HepG2 (cell line): ENCODE results near the gene PLA2G4B. TPM values are rescaled to one million over a fixed set of nuclear protein-coding genes. Genes with fewer than 3 reads are reported as not detected.

ENCODE experiments used
- ATAC-seq: fragments of 200-7000 bp; cut with Tn5 transposase; 3 replicates; pipeline ENCODE4 v1.9.1; 2020; ENCODE audit warnings: mild to moderate bottlenecking, moderate library complexity
- BruUV-seq: library from RNA; stranded (reverse); fragments of 400-500 nt; replicated peaks from 2 replicates; lab custom pipeline; 2021; lab: Mats Ljungman, UMichigan
- CTCF ChIA-PET: fragments of 300-600 bp; formaldehyde crosslinking; extraction: SDS; loops from one replicate; lab custom pipeline; 2021; ENCODE audit warnings: low total read pairs, inconsistent platforms, low intra/inter-chr PET ratio; lab: Yijun Ruan, JAX
- POLR2A ChIA-PET: fragments of 350-600 bp; sonication (Branson Sonifier 250); formaldehyde crosslinking; loops from one replicate; lab custom pipeline; 2020; ENCODE audit warnings: antibody characterized with exemption, inconsistent platforms; lab: Yijun Ruan, JAX
- DNase-seq: peaks from one replicate; pipeline ENCODE4 v3.0.0-alpha.2; 2015; ENCODE audit warnings: low spot score
- FAIRE-seq: peaks from 3 replicates; lab custom pipeline; 2011; peaks lifted over from hg19 to GRCh38; lab: Jason Lieb, UNC
- H2AFZ ChIP-seq: one replicate; pipeline ENCODE4 v1.6.1; 2011; ENCODE audit warnings: low read length, inconsistent platforms
- H3K27ac ChIP-seq: fragments of 300-600 bp; 3 replicates; pipeline ENCODE4 v1.8.0; 2011; ENCODE audit warnings: mixed run types, mild to moderate bottlenecking, mixed read lengths, low read length, inconsistent platforms; ENCODE audit not compliant: insufficient read depth; ENCODE audit errors: extremely low read length
- H3K27me3 ChIP-seq, 2 experiments: fragments of 200-600 bp in 1 of 2; 2 replicates in 1 of 2; 3 replicates in 1 of 2; pipeline versions ENCODE4 v1.6.0 to v1.8.0; 2011; ENCODE audit warnings: low read length in 2 of 2, mild to moderate bottlenecking in 2 of 2, moderate library complexity in 2 of 2, inconsistent platforms in 1 of 2; ENCODE audit not compliant: insufficient read depth in 2 of 2, control insufficient read depth in 1 of 2
- H3K36me3 ChIP-seq, 2 experiments: fragments of 200-600 bp in 1 of 2; replicated peaks in 1 of 2; 2 replicates in 1 of 2; 3 replicates in 1 of 2; pipeline versions ENCODE4 v1.5.1 to v1.8.0; 2011; ENCODE audit warnings: low read length in 2 of 2, inconsistent platforms in 1 of 2; ENCODE audit not compliant: insufficient read depth in 2 of 2, control insufficient read depth in 1 of 2
- H3K4me1 ChIP-seq: 2 replicates; pipeline ENCODE4 v1.5.1; 2012; ENCODE audit warnings: low read length, inconsistent platforms; ENCODE audit not compliant: insufficient read depth
- H3K4me2 ChIP-seq: 2 replicates; pipeline ENCODE4 v1.6.0; 2011; ENCODE audit warnings: low read depth, low read length, inconsistent platforms
- H3K4me3 ChIP-seq, 3 experiments: fragments of 200-600 bp in 1 of 3; sonication (generic), shearing (Covaris generic) in 1 of 3; replicated peaks in 1 of 3; 2 replicates each; pipeline ENCODE4 v1.5.1; 2011 to 2016; ENCODE audit warnings: low read length in 3 of 3, inconsistent platforms in 2 of 3, low read depth in 2 of 3, mild to moderate bottlenecking in 2 of 3, control low read depth in 1 of 3, mixed read lengths in 1 of 3; ENCODE audit not compliant: insufficient read depth in 1 of 3
- H3K79me2 ChIP-seq: one replicate; pipeline ENCODE4 v1.6.1; 2011; ENCODE audit warnings: low read length, inconsistent platforms; ENCODE audit not compliant: insufficient read depth
- H3K9ac ChIP-seq: 2 replicates; pipeline ENCODE4 v1.6.0; 2011; ENCODE audit warnings: mild to moderate bottlenecking, low read depth, low read length, inconsistent platforms; ENCODE audit not compliant: insufficient read depth
- H3K9me3 ChIP-seq: 2 replicates; pipeline ENCODE4 v1.5.1; 2012; ENCODE audit warnings: mild to moderate bottlenecking, low read length
- H4K20me1 ChIP-seq: 2 replicates; pipeline ENCODE4 v1.6.0; 2011; ENCODE audit warnings: inconsistent platforms, mild to moderate bottlenecking, low read length, moderate library complexity; ENCODE audit not compliant: insufficient read depth
- ATAD3A ChIP-seq: sonication (generic); formaldehyde crosslinking; IDR thresholded peaks from 2 replicates; pipeline ENCODE4 v1.4.0; 2020; ENCODE audit warnings: missing genetic modification reagents
- EHMT2 ChIP-seq: fragments of 200-600 bp; sonication (generic); IDR thresholded peaks from 2 replicates; pipeline ENCODE4 v1.7.0; 2017; ENCODE audit warnings: antibody characterized with exemption, low read depth, low read length, borderline replicate concordance
- HES4 ChIP-seq: sonication (generic); formaldehyde crosslinking; IDR thresholded peaks from 2 replicates; pipeline ENCODE4 v1.9.0; 2021; ENCODE audit warnings: mild to moderate bottlenecking, missing genetic modification reagents, borderline replicate concordance
- KDM3A ChIP-seq: IDR thresholded peaks from 2 replicates; pipeline ENCODE4 v1.6.1; 2018; ENCODE audit warnings: low read depth, missing compliant biosample characterization
- PHF8 ChIP-seq: sonication (generic); formaldehyde crosslinking; IDR thresholded peaks from 2 replicates; pipeline ENCODE4 v1.5.0; 2020; ENCODE audit warnings: missing genetic modification reagents
- RBM22 ChIP-seq: fragments of 200-400 bp; formaldehyde crosslinking; optimal IDR thresholded peaks from 2 replicates; pipeline ENCODE3; 2017; ENCODE audit warnings: mild to moderate bottlenecking, low read length, moderate library complexity
- SNAPC2 ChIP-seq: sonication (generic); formaldehyde crosslinking; IDR thresholded peaks from 2 replicates; pipeline ENCODE4 v1.8.1; 2022; ENCODE audit warnings: mild to moderate bottlenecking, missing genetic modification reagents
- SP1 ChIP-seq, 2 experiments: fragments of 450-650 bp in 1 of 2; sonication (generic) in 1 of 2; formaldehyde crosslinking in 1 of 2; IDR thresholded peaks; 2 replicates each; pipeline versions ENCODE4 v1.4.0 to v1.6.1; 2016 to 2020; ENCODE audit warnings: missing genetic modification reagents in 1 of 2
- STAG1 ChIP-seq: sonication (generic); formaldehyde crosslinking; IDR thresholded peaks from 2 replicates; pipeline ENCODE4 v1.4.0; 2020; ENCODE audit warnings: missing genetic modification reagents
- ZNF124 ChIP-seq: sonication (generic); formaldehyde crosslinking; IDR thresholded peaks from 2 replicates; pipeline ENCODE4 v1.4.0; 2020; ENCODE audit warnings: missing genetic modification reagents
- ZNF136 ChIP-seq: sonication (generic); formaldehyde crosslinking; IDR thresholded peaks from 2 replicates; pipeline ENCODE4 v1.8.1; 2022; ENCODE audit warnings: low read depth, mild to moderate bottlenecking, moderate library complexity, missing genetic modification reagents
- WGBS: methylation state at CpG from one replicate; pipeline ENCODE4 v1.1.6; 2017; ENCODE audit warnings: low lambda C conversion rate; 5-methylcytosine and 5-hydroxymethylcytosine counted together
- in situ Hi-C: cut with HindIII; loops from 2 replicates; pipeline ENCODE4 v1.10.0; 2017; ENCODE audit warnings: low pct_unique_long_range_greater_than_20kb; ENCODE audit not compliant: extremely low pct_ligation_motif_present
- intact Hi-C: fragments of 100-400 bp; cut with micrococcal nuclease; formaldehyde crosslinking; loops from one replicate; pipeline ENCODE4 v1.10.0; 2022; ENCODE audit not compliant: unreplicated experiment
- polyA plus RNA-seq, 8 experiments: library from polyadenylated mRNA; depleted of rRNA in 3 of 8; stranded (reverse) in 7 of 8; unstranded in 1 of 8; fragments of >200 nt; fragmentation: Illumina TruSeq in 4 of 8; extraction: Trizol in 4 of 8; gene quantifications; 2 replicates each; pipeline versions ENCODE4 v1.2.1 to v1.2.3, GENCODE V29; 2011 to 2016; ENCODE audit warnings: low read depth in 4 of 8, missing spikeins in 1 of 8, mixed read lengths in 1 of 8; ENCODE audit not compliant: insufficient read depth in 1 of 8
- total RNA-seq, 5 experiments: library from RNA; depleted of rRNA; stranded (reverse); fragments of >200 nt; fragmentation: Illumina TruSeq; extraction: Trizol; gene quantifications; 2 replicates each; pipeline ENCODE4 v1.2.3, GENCODE V29; 2016; ENCODE audit warnings: low read depth in 1 of 5
- TF ChIP-seq, protein P1 (sequence below): sonication (generic); formaldehyde crosslinking; IDR thresholded peaks from 2 replicates; pipeline ENCODE4 v1.4.0; 2020; ENCODE audit warnings: missing genetic modification reagents
- TF ChIP-seq, protein P2 (sequence below): sonication (generic); formaldehyde crosslinking; IDR thresholded peaks from 2 replicates; pipeline ENCODE4 v1.4.0; 2020; ENCODE audit warnings: missing genetic modification reagents
- TF ChIP-seq, protein P3 (sequence below): sonication (generic); formaldehyde crosslinking; IDR thresholded peaks from 2 replicates; pipeline ENCODE4 v1.4.0; 2020; ENCODE audit warnings: missing genetic modification reagents
- TF ChIP-seq, protein P4 (sequence below): sonication (generic); formaldehyde crosslinking; conservative IDR thresholded peaks from 2 replicates; pipeline ENCODE4 v1.5.0; 2020; ENCODE audit warnings: missing genetic modification reagents
- TF ChIP-seq, protein P5 (sequence below): sonication (generic); formaldehyde crosslinking; IDR thresholded peaks from 2 replicates; pipeline ENCODE4 v1.9.0; 2022; ENCODE audit warnings: low read depth, missing genetic modification reagents

Gene PLA2G4B
- total and polyA plus RNA-seq, 2 of the 13 experiments (the other 11 are each of a cell fraction or from before 2014, with no cell fraction given), result 5.1 to 8.0 TPM

DNA sequence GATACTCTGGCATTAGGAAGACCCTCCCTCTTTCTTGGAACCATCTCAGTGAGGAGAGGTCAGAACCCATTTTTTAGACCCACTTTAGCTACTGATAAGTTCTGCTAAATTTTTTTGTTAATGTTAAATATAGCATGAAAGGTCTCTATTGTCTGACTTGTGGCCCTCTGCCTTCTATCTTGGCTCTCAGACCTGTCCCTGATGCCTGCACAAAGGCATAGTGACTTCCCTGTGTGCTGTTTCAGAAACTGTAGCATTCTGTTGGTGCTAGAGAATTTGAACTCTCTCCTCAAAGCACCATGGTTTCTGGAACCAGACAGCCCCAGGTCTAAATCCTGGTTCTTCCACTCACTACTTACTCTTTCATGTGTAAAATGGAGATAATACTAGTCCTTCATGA is 49.0 kb upstream of the PLA2G4B start:
- Histone ChIP-seq H3K4me1 (peaks cover 31% of the 10 kb centered on the region), H4K20me1 (no peaks in the 10 kb centered on the region), H3K9ac (no peak overlapping the region), H3K27me3 (no peaks in the 10 kb centered on the region), H3K27ac (no peak overlapping the region), H3K36me3 (no peaks in the 10 kb centered on the region)
- BruUV-seq, result no TSS peak
- FAIRE-seq (no peak), DNase-seq (no peak), ATAC-seq (no peak)
- in situ Hi-C loops, result no loop called here
- TF ChIP-seq, protein P1, sequence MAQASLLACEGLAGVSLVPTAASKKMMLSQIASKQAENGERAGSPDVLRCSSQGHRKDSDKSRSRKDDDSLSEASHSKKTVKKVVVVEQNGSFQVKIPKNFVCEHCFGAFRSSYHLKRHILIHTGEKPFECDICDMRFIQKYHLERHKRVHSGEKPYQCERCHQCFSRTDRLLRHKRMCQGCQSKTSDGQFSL, result no peak
- TF ChIP-seq STAG1, result no peak
- no peak for TF ChIP-seq RBM22
- TF ChIP-seq HES4, result no peak
- no peak for TF ChIP-seq PHF8
- TF ChIP-seq, all 625 proteins: peak for 0
- no peak overlapping the region for H3K4me2 ChIP-seq
- no peak overlapping the region for H2AFZ ChIP-seq
- intact Hi-C loops, result no loop called here
- no peaks in the 10 kb centered on the region for H3K9me3 ChIP-seq
- H3K4me3 ChIP-seq, result no peak overlapping the region
- ChIA-PET CTCF (no interaction called here), POLR2A (no interaction called here)
- H3K79me2 ChIP-seq, result peaks cover 2% of the 10 kb centered on the region

DNA sequence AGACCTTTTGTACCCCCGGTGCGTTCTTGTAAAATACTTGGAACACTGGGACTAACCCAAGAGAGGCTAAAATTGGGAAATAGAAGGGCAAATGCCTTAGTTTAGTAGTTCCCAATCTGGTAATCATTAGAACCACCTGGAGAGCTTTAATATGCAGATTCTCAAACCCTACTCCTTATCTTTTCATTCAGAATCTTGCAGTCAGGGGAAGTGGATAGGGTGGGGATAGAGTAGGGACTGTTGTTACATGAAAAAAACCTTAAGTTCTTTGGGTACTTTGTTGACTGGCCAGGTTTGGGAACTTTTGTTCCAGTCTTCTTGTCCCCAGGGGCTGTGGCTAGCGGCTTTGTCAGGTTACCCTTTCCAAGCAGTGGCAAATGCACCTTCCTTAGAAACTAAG is 48.5 kb upstream of the PLA2G4B start:
- 97% methylated on average over 3 of the region's 3 CpGs for WGBS
- TF ChIP-seq, protein P2, sequence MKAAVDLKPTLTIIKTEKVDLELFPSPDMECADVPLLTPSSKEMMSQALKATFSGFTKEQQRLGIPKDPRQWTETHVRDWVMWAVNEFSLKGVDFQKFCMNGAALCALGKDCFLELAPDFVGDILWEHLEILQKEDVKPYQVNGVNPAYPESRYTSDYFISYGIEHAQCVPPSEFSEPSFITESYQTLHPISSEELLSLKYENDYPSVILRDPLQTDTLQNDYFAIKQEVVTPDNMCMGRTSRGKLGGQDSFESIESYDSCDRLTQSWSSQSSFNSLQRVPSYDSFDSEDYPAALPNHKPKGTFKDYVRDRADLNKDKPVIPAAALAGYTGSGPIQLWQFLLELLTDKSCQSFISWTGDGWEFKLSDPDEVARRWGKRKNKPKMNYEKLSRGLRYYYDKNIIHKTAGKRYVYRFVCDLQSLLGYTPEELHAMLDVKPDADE, result no peak
- TF ChIP-seq EHMT2, result no peak
- no peak for TF ChIP-seq ATAD3A
- TF ChIP-seq, protein P3, sequence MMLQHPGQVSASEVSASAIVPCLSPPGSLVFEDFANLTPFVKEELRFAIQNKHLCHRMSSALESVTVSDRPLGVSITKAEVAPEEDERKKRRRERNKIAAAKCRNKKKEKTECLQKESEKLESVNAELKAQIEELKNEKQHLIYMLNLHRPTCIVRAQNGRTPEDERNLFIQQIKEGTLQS (CRISPR knock-in tag), result no peak
- TF ChIP-seq, protein P4, sequence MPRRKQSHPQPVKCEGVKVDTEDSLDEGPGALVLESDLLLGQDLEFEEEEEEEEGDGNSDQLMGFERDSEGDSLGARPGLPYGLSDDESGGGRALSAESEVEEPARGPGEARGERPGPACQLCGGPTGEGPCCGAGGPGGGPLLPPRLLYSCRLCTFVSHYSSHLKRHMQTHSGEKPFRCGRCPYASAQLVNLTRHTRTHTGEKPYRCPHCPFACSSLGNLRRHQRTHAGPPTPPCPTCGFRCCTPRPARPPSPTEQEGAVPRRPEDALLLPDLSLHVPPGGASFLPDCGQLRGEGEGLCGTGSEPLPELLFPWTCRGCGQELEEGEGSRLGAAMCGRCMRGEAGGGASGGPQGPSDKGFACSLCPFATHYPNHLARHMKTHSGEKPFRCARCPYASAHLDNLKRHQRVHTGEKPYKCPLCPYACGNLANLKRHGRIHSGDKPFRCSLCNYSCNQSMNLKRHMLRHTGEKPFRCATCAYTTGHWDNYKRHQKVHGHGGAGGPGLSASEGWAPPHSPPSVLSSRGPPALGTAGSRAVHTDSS (CRISPR knock-in tag), result no peak
- no peak for TF ChIP-seq SNAPC2 (CRISPR knock-in tag)
- TF ChIP-seq ZNF124 (CRISPR knock-in tag), result no peak
- TF ChIP-seq SP1 (IDR thresholded peaks at IDR 0.05), result no peak
- TF ChIP-seq SP1 (CRISPR knock-in tag; IDR thresholded peaks at IDR 0.05), result no peak
- TF ChIP-seq, protein P5, sequence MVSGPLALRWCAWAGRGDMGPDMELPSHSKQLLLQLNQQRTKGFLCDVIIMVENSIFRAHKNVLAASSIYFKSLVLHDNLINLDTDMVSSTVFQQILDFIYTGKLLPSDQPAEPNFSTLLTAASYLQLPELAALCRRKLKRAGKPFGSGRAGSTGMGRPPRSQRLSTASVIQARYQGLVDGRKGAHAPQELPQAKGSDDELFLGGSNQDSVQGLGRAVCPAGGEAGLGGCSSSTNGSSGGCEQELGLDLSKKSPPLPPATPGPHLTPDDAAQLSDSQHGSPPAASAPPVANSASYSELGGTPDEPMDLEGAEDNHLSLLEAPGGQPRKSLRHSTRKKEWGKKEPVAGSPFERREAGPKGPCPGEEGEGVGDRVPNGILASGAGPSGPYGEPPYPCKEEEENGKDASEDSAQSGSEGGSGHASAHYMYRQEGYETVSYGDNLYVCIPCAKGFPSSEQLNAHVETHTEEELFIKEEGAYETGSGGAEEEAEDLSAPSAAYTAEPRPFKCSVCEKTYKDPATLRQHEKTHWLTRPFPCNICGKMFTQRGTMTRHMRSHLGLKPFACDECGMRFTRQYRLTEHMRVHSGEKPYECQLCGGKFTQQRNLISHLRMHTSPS (CRISPR knock-in tag), result no peak
- TF ChIP-seq KDM3A (CRISPR knock-in tag), result no peak
- no peak for TF ChIP-seq ZNF136 (CRISPR knock-in tag)

More for the DNA sequence above, 48.5 kb upstream of the PLA2G4B start:
- Histone ChIP-seq H4K20me1 (no peaks in the 10 kb centered on the region), H3K9me3 (no peaks in the 10 kb centered on the region), H2AFZ (no peak overlapping the region), H3K27ac (no peak overlapping the region), H3K36me3 (no peaks in the 10 kb centered on the region), H3K4me1 (peaks cover 31% of the 10 kb centered on the region), H3K4me3 (no peak overlapping the region), H3K79me2 (peaks cover 2% of the 10 kb centered on the region), H3K4me2 (no peak overlapping the region), H3K9ac (no peak overlapping the region), H3K27me3 (no peaks in the 10 kb centered on the region)
- ChIA-PET CTCF (no interaction called here), POLR2A (no interaction called here)
- in situ Hi-C loops, result no loop called here
- intact Hi-C loops, result no loop called here
- no TSS peak for BruUV-seq
- ATAC-seq (no peak), FAIRE-seq (no peak), DNase-seq (no peak)
